ENCODE data around the gene ZNF827. TPM values are rescaled to one million over a fixed set of nuclear protein-coding genes. Genes with fewer than 3 reads are reported as not detected.

Gene ZNF827
- total and polyA plus RNA-seq, 2 of the 13 experiments (the other 11 are each of a cell fraction or from before 2014, with no cell fraction given) = 2.8 TPM

DNA sequence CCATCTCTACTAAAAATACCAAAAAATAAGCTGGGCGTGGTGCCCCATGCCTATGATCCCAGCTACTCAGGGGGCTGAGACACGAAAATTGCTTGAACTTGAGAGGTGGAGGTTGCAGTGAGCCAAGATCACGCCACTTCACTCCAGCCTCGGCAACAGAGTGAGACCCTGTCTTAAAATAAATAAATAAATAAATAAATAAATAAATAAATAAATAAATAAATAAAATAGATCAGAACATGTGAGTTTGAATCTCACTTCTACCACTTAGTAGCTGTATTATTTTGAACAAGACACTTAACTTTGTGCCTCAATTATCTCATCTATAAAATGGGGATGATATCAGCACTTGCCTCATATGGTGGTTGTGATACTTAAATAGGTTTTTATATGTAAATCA, 168.5 kb downstream of the ZNF827 start (continued):
- no peak for TF ChIP-seq NFKB2 (CRISPR knock-in tag; IDR thresholded peaks at IDR 0.05; ENCODE audit: borderline replicate concordance)
- no peak for TF ChIP-seq ZNF761 (CRISPR knock-in tag; conservative IDR thresholded peaks at IDR 0.05)
- TF ChIP-seq ZNF503 (CRISPR knock-in tag; IDR thresholded peaks at IDR 0.05) = no peak
- TF ChIP-seq ZIK1 (CRISPR knock-in tag; IDR thresholded peaks at IDR 0.05; ENCODE audit: borderline replicate concordance, low read depth) = no peak
- no peak for TF ChIP-seq U2AF2 (IDR thresholded peaks at IDR 0.05; ENCODE audit: low read depth, low read length)

GRCh38 chr4:145769450-145770037, 169.1 kb downstream of the ZNF827 start:
- Histone ChIP-seq H3K36me3 (replicated peaks in 1 of 2; ENCODE audit: control insufficient read depth in 1 of 2, insufficient read depth in 2 of 2, low read length in 2 of 2) (peaks cover 8 to 32% of the 10 kb centered on the region in 2 experiments; a peak in 4 of 5 replicates), H3K27ac (ENCODE audit: extremely low read length, insufficient read depth, low read length) (no peak overlapping the region), H3K27me3 (ENCODE audit: control insufficient read depth in 1 of 2, insufficient read depth in 2 of 2, low read length in 2 of 2) (no peaks in the 10 kb centered on the region; a peak in 1 of 5 replicates), H3K4me3 (replicated peaks in 1 of 3; ENCODE audit: insufficient read depth in 1 of 3, low read depth in 2 of 3, low read length in 3 of 3) (no peak overlapping the region), H3K4me1 (ENCODE audit: insufficient read depth, low read length) (no peaks in the 10 kb centered on the region), H2AFZ (ENCODE audit: low read length) (no peak overlapping the region), H3K4me2 (ENCODE audit: low read depth, low read length) (no peak overlapping the region), H3K9me3 (ENCODE audit: low read length) (no peaks in the 10 kb centered on the region), H3K9ac (ENCODE audit: insufficient read depth, low read depth, low read length) (no peak overlapping the region), H3K79me2 (ENCODE audit: insufficient read depth, low read length) (no peaks in the 10 kb centered on the region), H4K20me1 (ENCODE audit: insufficient read depth, low read length) (no peaks in the 10 kb centered on the region)
- POLR2A ChIA-PET = no interaction called here
- in situ Hi-C loops (cut with HindIII; ENCODE audit: extremely low pct_ligation_motif_present, low pct_unique_long_range_greater_than_20kb) = no loop called here
- WGBS (ENCODE audit: low lambda C conversion rate) = 100% methylated on average over 2 of the region's 2 CpGs
- DNase-seq (ENCODE audit: low spot score) (no peak), ATAC-seq (no peak), FAIRE-seq (no peak)
- intact Hi-C loops (cut with micrococcal nuclease; ENCODE audit: unreplicated experiment) = no loop called here
- BruUV-seq (replicated peaks) = no TSS peak
- CTCF ChIA-PET (ENCODE audit: low intra/inter-chr PET ratio, low total read pairs) = no interaction called here
- peak; percentile 35; the same call in 1 of the 2 replicates for TF ChIP-seq CEBPB (IDR thresholded peaks at IDR 0.05; ENCODE audit: borderline replicate concordance, low read depth, low read length)
- TF ChIP-seq ZFP37 (CRISPR knock-in tag; IDR thresholded peaks at IDR 0.05; ENCODE audit: borderline replicate concordance) = no peak

All from HepG2 (cell line).